HS-27A (cell line): Measurements from ENCODE around the gene ACOT8.

Experiments used
- DNase-seq: peaks from one replicate; pipeline ENCODE4 v3.0.0-alpha.2; 2012; ENCODE audit warnings: low read depth, missing footprints

The ACOT8 gene

GRCh38 chr20:45792317-45793118 lies 64.7 kb downstream of the ACOT8 start:
- DNase-seq = no peak
